DMS79 treated with DMSO at 0.1 percent for 48 hours (cell line): ENCODE measurements around the gene STIMATE.

Experiments
- DNase-seq: peaks from one replicate; lab custom pipeline; 2025; lab: John Stamatoyannopoulos, UW

The STIMATE gene

DNA sequence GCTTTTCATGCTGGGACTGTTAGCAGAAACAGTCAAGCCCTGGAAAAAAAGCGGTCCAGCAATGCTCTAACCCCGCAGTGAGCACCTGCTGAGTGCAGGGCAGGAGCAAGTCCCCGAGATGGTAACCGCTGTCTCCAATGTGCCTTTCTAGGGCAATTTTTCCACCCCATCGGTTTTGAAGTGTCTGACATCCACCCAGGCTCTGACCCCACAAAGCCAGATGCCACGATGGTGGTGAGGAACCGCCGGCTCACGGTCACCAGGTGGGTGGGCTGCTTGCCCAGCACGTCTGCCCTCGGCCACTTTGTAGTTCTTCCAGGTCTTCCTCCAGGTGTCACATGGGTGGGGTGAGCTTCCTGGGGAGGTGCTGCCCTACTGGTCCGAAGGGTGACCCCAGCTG lies 106.0 kb downstream of the STIMATE start:
- DNase-seq, result no peak

DNA sequence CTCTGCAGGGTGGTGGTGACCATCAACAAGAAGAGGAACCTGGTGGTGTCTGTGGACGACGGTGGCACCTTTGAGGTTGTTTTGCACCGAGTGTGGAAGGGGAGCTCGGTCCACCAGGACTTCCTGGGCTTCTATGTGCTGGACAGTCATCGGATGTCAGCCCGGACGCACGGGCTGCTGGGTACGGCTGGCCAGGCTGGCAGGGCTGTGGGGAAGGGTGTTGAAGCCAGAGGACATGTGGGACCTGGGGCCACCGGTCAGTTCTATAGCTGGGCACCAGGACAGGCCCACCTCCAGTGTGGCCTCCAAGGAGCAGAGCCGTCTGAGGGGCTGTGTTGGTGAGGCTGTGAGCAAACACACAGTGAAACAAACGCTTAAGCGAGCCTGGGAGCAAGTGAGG lies 106.6 kb downstream of the STIMATE start:
- no peak for DNase-seq

DNA sequence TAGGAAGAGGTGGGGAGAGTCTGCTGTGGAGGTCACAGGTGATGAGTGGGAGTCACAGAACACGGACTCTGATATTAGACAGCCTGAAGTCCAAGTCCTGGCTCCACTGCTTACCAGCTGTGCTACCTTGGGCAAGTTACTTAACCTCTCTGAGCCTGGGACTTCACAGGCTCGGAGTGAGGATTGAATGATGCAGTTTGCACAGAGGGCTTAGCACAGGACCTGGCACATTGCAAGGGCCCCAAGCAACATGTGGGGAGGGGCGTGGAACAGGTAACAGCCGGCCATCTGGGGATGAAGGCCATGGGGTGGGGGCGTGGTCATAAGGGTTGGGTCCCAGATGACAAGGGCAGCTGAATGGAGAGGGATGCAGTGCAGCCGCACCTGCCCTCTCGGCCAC lies 107.0 kb downstream of the STIMATE start:
- no peak for DNase-seq

DNA sequence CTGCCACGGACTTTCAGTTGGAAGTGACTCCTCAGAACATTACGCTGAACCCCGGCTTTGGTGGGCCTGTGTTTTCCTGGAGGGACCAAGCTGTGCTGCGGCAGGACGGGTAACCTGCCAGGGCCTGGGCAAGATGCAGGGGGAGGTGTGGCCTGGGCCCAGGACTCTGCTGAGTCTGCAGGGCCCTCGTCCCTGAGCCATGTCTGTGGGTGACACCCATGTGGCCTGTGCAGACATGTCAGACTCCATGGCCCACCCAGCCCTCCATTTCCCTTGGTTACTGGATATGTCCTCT lies 107.7 kb downstream of the STIMATE start:
- no peak for DNase-seq

DNA sequence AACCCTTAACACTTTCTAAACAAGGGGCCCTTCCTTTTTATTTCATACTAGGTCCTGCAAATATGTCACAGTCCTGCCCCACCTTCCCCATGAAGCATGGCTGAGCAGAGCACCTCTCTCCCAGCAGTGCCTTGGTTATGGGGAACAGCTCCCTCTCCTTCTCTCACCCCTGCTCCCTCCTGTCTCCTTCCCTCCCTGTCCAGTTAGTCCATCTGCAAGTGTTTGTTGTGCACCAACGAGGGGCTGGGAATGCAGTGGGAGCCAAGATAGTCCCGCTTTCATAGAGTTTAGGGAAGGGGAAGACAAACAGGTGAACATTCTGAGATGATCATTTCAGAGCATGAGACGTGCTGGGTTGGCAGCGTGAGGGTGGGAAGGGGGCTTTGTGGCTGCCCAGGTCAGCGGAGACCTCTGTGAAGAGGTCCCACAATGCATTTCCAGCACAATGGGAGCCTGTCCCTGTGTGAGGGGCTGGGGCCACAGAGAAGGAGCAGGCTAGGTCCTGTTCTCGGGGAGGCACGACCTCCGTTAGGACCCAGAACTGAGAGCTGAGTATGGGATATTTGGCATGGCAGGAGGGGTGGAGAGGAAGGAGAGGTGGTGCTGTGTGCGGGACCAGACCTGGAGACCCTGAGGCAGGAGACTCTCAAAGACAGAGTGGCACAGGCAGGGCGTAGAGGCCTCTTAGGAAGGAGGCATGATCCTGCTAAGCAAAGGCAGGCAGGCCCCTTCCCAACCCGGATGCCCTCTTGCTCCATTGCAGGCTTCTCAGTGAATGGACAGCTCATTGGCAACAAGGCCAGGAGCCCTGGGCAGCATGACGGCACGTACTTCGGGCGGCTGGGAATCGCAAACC lies 108.2 kb downstream of the STIMATE start:
- DNase-seq, result no peak

DNA sequence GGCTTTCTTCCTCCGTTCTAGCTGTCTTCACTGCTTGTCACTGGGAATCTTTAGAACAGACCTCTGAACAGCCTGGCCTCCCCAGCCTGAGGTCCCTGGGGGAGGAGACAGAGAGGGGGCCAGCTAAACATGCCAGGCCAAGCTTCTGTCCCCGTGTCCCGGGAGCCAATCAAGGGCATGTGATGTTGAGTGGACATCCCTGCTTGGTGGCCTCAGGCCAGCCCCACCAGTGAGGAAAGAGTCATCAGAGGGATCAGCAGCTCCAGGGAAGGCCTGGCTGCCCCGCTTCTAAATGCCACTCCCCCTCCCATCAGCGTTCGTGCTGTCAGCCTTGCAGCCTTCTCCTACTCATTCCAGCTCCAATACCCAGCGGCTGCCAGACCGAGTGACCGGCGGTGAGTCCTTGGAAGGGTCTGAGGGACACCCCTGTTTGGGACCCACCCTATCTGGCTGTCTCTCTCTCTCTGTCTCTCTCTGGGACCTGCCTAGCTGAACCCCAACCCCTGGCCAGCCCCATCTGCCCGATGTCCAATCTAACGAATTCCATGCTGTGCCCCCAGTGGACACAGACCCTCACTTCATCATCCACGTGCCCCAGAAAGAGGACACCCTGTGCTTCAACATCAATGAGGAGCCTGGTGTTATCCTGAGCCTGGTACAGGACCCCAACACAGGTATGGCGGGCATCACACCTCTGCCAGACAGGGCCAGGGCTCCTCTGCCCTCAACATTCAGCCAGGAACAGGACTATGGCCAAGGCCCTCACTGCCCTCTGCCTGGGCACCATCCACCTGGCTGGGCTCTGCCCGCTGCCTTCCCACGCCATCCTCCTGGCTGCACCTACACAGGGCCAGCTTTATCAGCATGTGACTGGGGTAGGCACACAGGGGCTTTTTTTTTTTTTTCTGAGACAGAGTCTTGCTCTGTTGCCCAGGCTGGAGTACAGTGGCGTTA lies 109.4 kb downstream of the STIMATE start:
- DNase-seq, result no peak

DNA sequence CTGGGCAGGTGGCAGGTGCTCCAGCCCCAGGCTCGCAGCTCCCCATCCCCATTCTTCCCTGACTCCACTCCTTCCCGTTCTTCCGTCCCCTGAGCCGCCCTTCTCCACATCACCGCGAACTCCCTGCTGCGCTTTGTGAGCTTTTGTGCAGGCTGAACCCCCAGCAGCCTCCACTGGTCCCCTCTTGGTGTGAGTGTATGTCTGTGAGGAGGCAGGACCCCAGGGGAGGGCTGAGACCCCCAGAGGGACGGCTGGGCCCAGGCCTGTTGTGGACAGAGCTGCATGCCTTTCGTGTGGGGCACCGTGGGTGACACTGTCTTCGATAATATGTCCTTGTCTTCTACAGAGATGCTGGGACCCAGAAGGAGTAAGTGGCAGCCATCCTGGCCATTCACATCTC lies 110.1 kb downstream of the STIMATE start:
- DNase-seq, result no peak
